Panc1 (cell line): ENCODE measurements around the gene CDKL4.
"Not testable (repeated sequence)": the region's sequence is repeated elsewhere in the genome, so short reads cannot be mapped to it uniquely, and the experiment has no call there.

ENCODE experiments used
- POLR2AphosphoS5 ChIP-seq: IDR thresholded peaks from 2 replicates; pipeline ENCODE4 v1.6.1; 2012; ENCODE audit warnings: mild to moderate bottlenecking, low read depth, low read length, moderate library complexity
- REST ChIP-seq, 2 experiments: IDR thresholded peaks; 2 replicates each; pipeline ENCODE4 v1.6.1; 2011 to 2012; ENCODE audit warnings: low read depth in 2 of 2, control low read depth in 1 of 2, low read length in 1 of 2, mild to moderate bottlenecking in 1 of 2, moderate library complexity in 1 of 2; ENCODE audit not compliant: insufficient read depth in 1 of 2
- SIN3A ChIP-seq: IDR thresholded peaks from 2 replicates; pipeline ENCODE4 v1.6.1; 2012; ENCODE audit warnings: low read depth, mild to moderate bottlenecking, low read length, moderate library complexity, borderline replicate concordance; ENCODE audit not compliant: insufficient read depth
- TCF7L2 ChIP-seq: IDR thresholded peaks from 2 replicates; pipeline ENCODE4 v1.6.1; 2011; ENCODE audit warnings: mild to moderate bottlenecking, low read depth, low read length, inconsistent platforms
- TF ChIP-seq, protein P1 (sequence below): fragments of 450-650 bp; IDR thresholded peaks from 2 replicates; pipeline ENCODE4 v1.5.1; 2017; ENCODE audit warnings: mild to moderate bottlenecking

GRCh38 chr2:39197003-39197402 is 46.8 kb downstream of the CDKL4 start:
- TF ChIP-seq, protein P1, sequence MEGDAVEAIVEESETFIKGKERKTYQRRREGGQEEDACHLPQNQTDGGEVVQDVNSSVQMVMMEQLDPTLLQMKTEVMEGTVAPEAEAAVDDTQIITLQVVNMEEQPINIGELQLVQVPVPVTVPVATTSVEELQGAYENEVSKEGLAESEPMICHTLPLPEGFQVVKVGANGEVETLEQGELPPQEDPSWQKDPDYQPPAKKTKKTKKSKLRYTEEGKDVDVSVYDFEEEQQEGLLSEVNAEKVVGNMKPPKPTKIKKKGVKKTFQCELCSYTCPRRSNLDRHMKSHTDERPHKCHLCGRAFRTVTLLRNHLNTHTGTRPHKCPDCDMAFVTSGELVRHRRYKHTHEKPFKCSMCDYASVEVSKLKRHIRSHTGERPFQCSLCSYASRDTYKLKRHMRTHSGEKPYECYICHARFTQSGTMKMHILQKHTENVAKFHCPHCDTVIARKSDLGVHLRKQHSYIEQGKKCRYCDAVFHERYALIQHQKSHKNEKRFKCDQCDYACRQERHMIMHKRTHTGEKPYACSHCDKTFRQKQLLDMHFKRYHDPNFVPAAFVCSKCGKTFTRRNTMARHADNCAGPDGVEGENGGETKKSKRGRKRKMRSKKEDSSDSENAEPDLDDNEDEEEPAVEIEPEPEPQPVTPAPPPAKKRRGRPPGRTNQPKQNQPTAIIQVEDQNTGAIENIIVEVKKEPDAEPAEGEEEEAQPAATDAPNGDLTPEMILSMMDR = not testable (repeated sequence)
- not testable (repeated sequence) for TF ChIP-seq REST (IDR thresholded peaks at IDR 0.05; ENCODE audit: insufficient read depth in 1 of 2, low read depth in 2 of 2, low read length in 1 of 2); POLR2AphosphoS5; SIN3A; TCF7L2
